ENCODE results near the gene ZNF90. TPM values are rescaled to one million over a fixed set of nuclear protein-coding genes. Genes with fewer than 3 reads are reported as not detected.
"Not testable (repeated sequence)": the region's sequence is repeated elsewhere in the genome, so short reads cannot be mapped to it uniquely, and the experiment has no call there.

The ZNF90 gene
- total RNA-seq, 1 experiment from 2014 or later, result 88.7 TPM

DNA sequence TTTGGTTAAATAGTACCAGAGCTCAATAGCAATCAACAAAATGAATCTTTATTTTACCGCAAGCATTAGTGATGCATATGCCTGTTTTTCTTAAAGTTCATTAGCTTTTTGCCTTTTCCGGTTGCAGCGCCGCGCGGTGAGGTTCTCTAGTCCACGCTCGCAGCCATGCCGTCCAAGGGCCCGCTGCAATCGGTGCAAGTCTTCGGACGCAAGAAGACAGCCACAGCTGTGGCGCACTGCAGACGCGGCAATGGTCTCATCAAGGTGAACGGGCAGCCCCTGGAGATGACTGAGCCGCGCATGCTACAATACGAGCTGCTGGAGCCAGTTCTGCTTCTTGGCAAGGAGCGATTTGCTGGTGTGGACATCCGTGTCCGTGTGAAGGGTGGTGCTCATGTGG is 47.1 kb downstream of the ZNF90 start:
- H3K79me1 ChIP-seq (ENCODE audit: insufficient read depth, low read depth, low read length, poor library complexity, severe bottlenecking), result no peaks in the 10 kb centered on the region
- H2BK12ac ChIP-seq (ENCODE audit: insufficient read length, low read depth, low read length), result no peak overlapping the region
- DNase-seq, result no peak
- Mint-ChIP-seq H3K4me1 (no peaks in the 10 kb centered on the region), H3K36me3 (ENCODE audit: insufficient read depth in 1 of 3, low read depth in 3 of 3) (peaks cover 74 to 84% (median 79%) of the 10 kb centered on the region in 3 experiments), H3K9me3 (peaks cover 43 to 66% of the 10 kb centered on the region in 2 experiments), H3K27me3 (ENCODE audit: low read depth) (no peaks in the 10 kb centered on the region), H3K27ac (no peak overlapping the region; a peak in 1 of 7 replicates), H3K4me3 (no peak overlapping the region)
- no CpG with 5 or more reads among the region's 23 CpGs for WGBS (ENCODE audit: extremely low coverage, insufficient read length, low lambda C conversion rate)
- H3K23ac ChIP-seq (ENCODE audit: insufficient read length, low read depth, low read length), result no peak overlapping the region
- no peak overlapping the region for H3K18ac ChIP-seq (ENCODE audit: insufficient read length, low read depth, low read length)
- H3K4me1 ChIP-seq (ENCODE audit: insufficient read depth, low read length), result no peaks in the 10 kb centered on the region
- H2BK20ac ChIP-seq (ENCODE audit: low read depth, low read length, poor library complexity, severe bottlenecking), result no peak overlapping the region
- no peak overlapping the region for H4K8ac ChIP-seq (replicated peaks; ENCODE audit: insufficient read length, low read depth, low read length)
- H3K9ac ChIP-seq (ENCODE audit: extremely low read depth, insufficient read length, low read length), result no peak overlapping the region
- H2AK5ac ChIP-seq (ENCODE audit: insufficient read length, low read length), result no peak overlapping the region
- H3K27ac ChIP-seq (ENCODE audit: insufficient read length, low read depth, low read length), result no peak overlapping the region
- no peak overlapping the region for H2BK120ac ChIP-seq (ENCODE audit: low read depth, low read length, poor library complexity, severe bottlenecking)
- no peaks in the 10 kb centered on the region for H3K79me2 ChIP-seq (ENCODE audit: insufficient read depth, low read length)
- H3K4ac ChIP-seq (ENCODE audit: low read depth, low read length), result no peak overlapping the region
- peaks cover 25% of the 10 kb centered on the region for H3K9me3 ChIP-seq (ENCODE audit: control insufficient read depth, low read depth, low read length)
- no peak overlapping the region for H3T11ph ChIP-seq (ENCODE audit: low read length)
- H4K5ac ChIP-seq (ENCODE audit: insufficient read length, low read depth, low read length), result no peak overlapping the region
- no peak overlapping the region for H3K14ac ChIP-seq (ENCODE audit: insufficient read depth, low read length)
- no peaks in the 10 kb centered on the region for H4K20me1 ChIP-seq (ENCODE audit: control insufficient read depth, insufficient read depth, insufficient read length)
- TF ChIP-seq CTCF (conservative IDR thresholded peaks at IDR 0.05), result no peak
- H4K91ac ChIP-seq (ENCODE audit: insufficient read length, low read depth, low read length), result no peak overlapping the region
- no peak overlapping the region for H3K56ac ChIP-seq (ENCODE audit: insufficient read length, low read depth, low read length)
- H3K27me3 ChIP-seq (ENCODE audit: insufficient read depth, low read length), result no peaks in the 10 kb centered on the region
- H3K23me2 ChIP-seq (ENCODE audit: insufficient read length, low read depth, low read length, poor library complexity, severe bottlenecking), result no peaks in the 10 kb centered on the region
- no peak overlapping the region for H2BK15ac ChIP-seq (ENCODE audit: low read depth, low read length)
- H2BK5ac ChIP-seq (ENCODE audit: insufficient read length, low read length), result no peak overlapping the region
- H2AFZ ChIP-seq (ENCODE audit: low read length), result no peak overlapping the region
- H3K4me2 ChIP-seq (ENCODE audit: insufficient read depth, insufficient read length, low read length), result no peak overlapping the region

DNA sequence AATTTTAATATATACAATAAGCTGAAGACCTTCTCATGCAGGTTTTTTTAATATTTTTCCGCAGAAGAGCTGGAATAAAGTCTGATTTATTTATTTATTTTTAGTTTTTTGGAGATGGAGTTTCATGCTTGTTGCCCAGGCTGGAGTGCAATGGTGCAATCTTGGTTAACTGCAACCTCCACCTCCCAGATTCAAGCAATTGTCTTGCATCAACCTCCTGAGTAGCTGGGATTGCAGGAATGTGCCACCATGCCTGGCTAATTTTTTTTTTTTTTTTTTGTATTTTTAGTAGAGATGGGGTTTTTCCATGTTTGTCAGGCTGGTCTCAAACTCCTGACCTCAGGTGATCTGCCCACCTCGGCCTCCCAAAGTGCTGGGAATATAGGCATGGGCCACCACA is 55.1 kb downstream of the ZNF90 start:
- H3K79me2 ChIP-seq (ENCODE audit: insufficient read depth, low read length); H3K56ac ChIP-seq (ENCODE audit: insufficient read length, low read depth, low read length); DNase-seq; H2BK120ac ChIP-seq (ENCODE audit: low read depth, low read length, poor library complexity, severe bottlenecking); H4K20me1 ChIP-seq (ENCODE audit: control insufficient read depth, insufficient read depth, insufficient read length); H3K4me1 ChIP-seq (ENCODE audit: insufficient read depth, low read length); H4K91ac ChIP-seq (ENCODE audit: insufficient read length, low read depth, low read length); H3K23ac ChIP-seq (ENCODE audit: insufficient read length, low read depth, low read length); H3K14ac ChIP-seq (ENCODE audit: insufficient read depth, low read length); H3T11ph ChIP-seq (ENCODE audit: low read length); H3K27ac ChIP-seq (ENCODE audit: insufficient read length, low read depth, low read length); H3K23me2 ChIP-seq (ENCODE audit: insufficient read length, low read depth, low read length, poor library complexity, severe bottlenecking); H2BK5ac ChIP-seq (ENCODE audit: insufficient read length, low read length); H3K27me3 ChIP-seq (ENCODE audit: insufficient read depth, low read length); H3K4me2 ChIP-seq (ENCODE audit: insufficient read depth, insufficient read length, low read length); H3K27ac Mint-ChIP-seq; H2BK12ac ChIP-seq (ENCODE audit: insufficient read length, low read depth, low read length); H4K5ac ChIP-seq (ENCODE audit: insufficient read length, low read depth, low read length); H4K8ac ChIP-seq (replicated peaks; ENCODE audit: insufficient read length, low read depth, low read length); H2AK5ac ChIP-seq (ENCODE audit: insufficient read length, low read length); H3K27me3 Mint-ChIP-seq (ENCODE audit: low read depth); H2BK15ac ChIP-seq (ENCODE audit: low read depth, low read length); H3K9ac ChIP-seq (ENCODE audit: extremely low read depth, insufficient read length, low read length); H2BK20ac ChIP-seq (ENCODE audit: low read depth, low read length, poor library complexity, severe bottlenecking); H3K4me3 Mint-ChIP-seq; H3K9me3 ChIP-seq (ENCODE audit: control insufficient read depth, low read depth, low read length); H3K4ac ChIP-seq (ENCODE audit: low read depth, low read length); H3K79me1 ChIP-seq (ENCODE audit: insufficient read depth, low read depth, low read length, poor library complexity, severe bottlenecking); H2AFZ ChIP-seq (ENCODE audit: low read length); H3K18ac ChIP-seq (ENCODE audit: insufficient read length, low read depth, low read length): not testable (repeated sequence)
- Mint-ChIP-seq H3K4me1 (peaks cover 9 to 13% of the 10 kb centered on the region in 2 experiments), H3K9me3 (peaks cover 11 to 22% of the 10 kb centered on the region in 2 experiments), H3K36me3 (ENCODE audit: insufficient read depth in 1 of 3, low read depth in 3 of 3) (peaks cover 12 to 22% (median 21%) of the 10 kb centered on the region in 3 experiments)
- no CpG with 5 or more reads among the region's 2 CpGs for WGBS (ENCODE audit: extremely low coverage, insufficient read length, low lambda C conversion rate)

Measured in H9 (cell line).